Stimulated activated CD4-positive, alpha-beta T cell treated with anti-CD3 and anti-CD28 coated beads, Interleukin-2, amount 100 ng/mL, for 24 hours (primary cell): Measurements from ENCODE around the gene TPGS2.
"Not testable (repeated sequence)": the region's sequence is repeated elsewhere in the genome, so short reads cannot be mapped to it uniquely, and the experiment has no call there.

Experiments used
- DNase-seq, 2 donors: peaks; one replicate each; pipeline ENCODE4 v3.0.0-alpha.2; 2020

The TPGS2 gene

GRCh38 chr18:36819621-36820020, 9.2 kb downstream of the TPGS2 start:
- no peak for DNase-seq

GRCh38 chr18:36818652-36819051, 10.2 kb downstream of the TPGS2 start:
- DNase-seq, result no peak

GRCh38 chr18:36817039-36817438, 11.8 kb downstream of the TPGS2 start:
- DNase-seq, result no peak

- not testable (repeated sequence) for DNase-seq
Measured at GRCh38 chr18:36816096-36816495, 12.7 kb downstream of the TPGS2 start.

GRCh38 chr18:36814994-36815393, 13.8 kb downstream of the TPGS2 start:
- no peak for DNase-seq

- no peak for DNase-seq
Measured at GRCh38 chr18:36813824-36814223, 15.0 kb downstream of the TPGS2 start.

- no peak for DNase-seq
Measured at GRCh38 chr18:36813101-36813775, 15.6 kb downstream of the TPGS2 start.

- DNase-seq, result no peak
Measured at GRCh38 chr18:36812678-36813077, 16.1 kb downstream of the TPGS2 start.

- DNase-seq, result no peak
Measured at GRCh38 chr18:36811955-36812354, 16.8 kb downstream of the TPGS2 start.

- DNase-seq, result no peak
Measured at GRCh38 chr18:36811430-36811829, 17.4 kb downstream of the TPGS2 start.

- DNase-seq, result peak; percentile 12 to 21
Measured at GRCh38 chr18:36809590-36810381, 19.0 kb downstream of the TPGS2 start.

GRCh38 chr18:36808681-36809080, 20.1 kb downstream of the TPGS2 start:
- DNase-seq, result no peak

GRCh38 chr18:36805105-36805504, 23.7 kb downstream of the TPGS2 start:
- DNase-seq, result no peak

- DNase-seq, result no peak
Measured at GRCh38 chr18:36798738-36799473, 29.9 kb downstream of the TPGS2 start.

- DNase-seq, result no peak
Measured at GRCh38 chr18:36792634-36793283, 36.0 kb downstream of the TPGS2 start.

- no peak for DNase-seq
Measured at GRCh38 chr18:36786686-36787085, 42.1 kb downstream of the TPGS2 start.

GRCh38 chr18:36783792-36784191, 45.0 kb downstream of the TPGS2 start:
- no peak for DNase-seq

GRCh38 chr18:36782710-36783109, 46.1 kb downstream of the TPGS2 start:
- DNase-seq, result no peak

- DNase-seq, result no peak
Measured at GRCh38 chr18:36780748-36781147, 48.1 kb downstream of the TPGS2 start.

- no peak for DNase-seq
Measured at GRCh38 chr18:36777566-36777965, 51.2 kb downstream of the TPGS2 start.

GRCh38 chr18:36776650-36777049, 52.2 kb downstream of the TPGS2 start:
- no peak for DNase-seq

GRCh38 chr18:36775396-36775795, 53.4 kb downstream of the TPGS2 start:
- no peak for DNase-seq

GRCh38 chr18:36772241-36772723, 56.5 kb downstream of the TPGS2 start:
- DNase-seq, result no peak
